Psoas muscle (tissue), 8 donors: Measurements from ENCODE around the gene FBXO28. TPM values are rescaled to one million over a fixed set of nuclear protein-coding genes. Genes with fewer than 3 reads are reported as not detected.

Experiments used
- ATAC-seq, 4 donors: fragments of 200-7000 bp; cut with Tn5 transposase; one replicate each; pipeline ENCODE4 v1.9.1; 2020; ENCODE audit warnings: moderate library complexity in 3 of 4, mild to moderate bottlenecking in 2 of 4
- DNase-seq, 2 donors: peaks; one replicate each; pipeline ENCODE4 v3.0.0-alpha.2; 2020
- H3K27ac ChIP-seq: fragments of 200-600 bp; one replicate; pipeline ENCODE4 v1.8.0; 2022
- H3K27me3 ChIP-seq, 3 donors: fragments of 200-600 bp in 1 of 3; one replicate each; pipeline versions ENCODE4 v1.6.1 to v1.8.0; 2013 to 2022; ENCODE audit warnings: low read length in 2 of 3, mild to moderate bottlenecking in 2 of 3, moderate library complexity in 1 of 3; ENCODE audit not compliant: insufficient read depth in 3 of 3
- H3K36me3 ChIP-seq, 2 donors: fragments of 200-600 bp in 1 of 2; one replicate each; pipeline versions ENCODE4 v1.6.1 to v1.8.0; 2013 to 2022; ENCODE audit warnings: low read depth in 1 of 2, mild to moderate bottlenecking in 1 of 2, moderate library complexity in 1 of 2; ENCODE audit not compliant: insufficient read depth in 1 of 2
- H3K4me1 ChIP-seq: fragments of 200-600 bp; one replicate; pipeline ENCODE4 v1.8.0; 2022
- H3K4me3 ChIP-seq: fragments of 200-600 bp; one replicate; pipeline ENCODE4 v1.8.0; 2022; ENCODE audit warnings: mild to moderate bottlenecking
- H3K9me3 ChIP-seq: fragments of 200-600 bp; one replicate; pipeline ENCODE4 v1.8.0; 2022
- CTCF ChIP-seq: fragments of 200-600 bp; IDR thresholded peaks from one replicate; pipeline ENCODE4 v1.8.0; 2022; ENCODE audit warnings: antibody characterized with exemption
- WGBS, 3 donors: extraction: QIAGEN DNeasy Blood & Tissue Kit; methylation state at CpG; one replicate each; pipeline versions ENCODE4 v1.1.6 to v1.1.7; 2013; 5-methylcytosine and 5-hydroxymethylcytosine counted together
- intact Hi-C, 2 donors: fragments of 100-400 bp; cut with DNase I; formaldehyde crosslinking; loops; one replicate each; pipeline versions ENCODE4 v1.11.0 to v1.14.2; 2022
- polyA plus RNA-seq, 3 donors: library from polyadenylated mRNA; stranded (reverse); fragments of 200-250 nt; gene quantifications; one replicate each; pipeline ENCODE4 v1.2.3, GENCODE V29; 2013
- total RNA-seq, 4 donors: library from RNA; stranded (reverse); fragmentation: NEBNext Ultra II Directional in 2 of 4; extraction: Animal tissue kit (Norgen Biotek cat#: 25700) in 2 of 4; gene quantifications; one replicate each; pipeline versions ENCODE4 v1.2.1 to v1.2.4, GENCODE V29; 2021 to 2023
- donor health status: healthy with polysubstance abuse.
- donor health status: DM: no; HTN: no; CAD: no; lungs with moderate emphysema.
- donor health status: Bipolar disorder and iron deficiency.
- donor health status: healthy.
- donor health status: DM: yes; HTN: yes; CAD: no.
- donor health status: DM: no; HTN: no; CAD: no.
- donor health status: DM: no; HTN: no; CAD: no.
- donor health status: DM: yes; HTN: yes; CAD: no.

The FBXO28 gene
- total and polyA plus RNA-seq, 7 donors = 8.9 to 29.5 (median 24.8) TPM

- no peaks in the 10 kb centered on the region for H3K27me3 ChIP-seq
- no peaks in the 10 kb centered on the region for H3K4me1 ChIP-seq
- H3K9me3 ChIP-seq = no peaks in the 10 kb centered on the region
- TF ChIP-seq CTCF = no peak
- intact Hi-C loops = no loop called here
- no peak overlapping the region for H3K27ac ChIP-seq
- H3K36me3 ChIP-seq = peaks cover 5 to 22% of the 10 kb centered on the region in 2 donors
- DNase-seq (no peak), ATAC-seq (no peak)
- H3K4me3 ChIP-seq = no peak overlapping the region
- 67 to 81% (median 76%) methylated on average over 5 of the region's 5 CpGs for WGBS, 3 donors
Measured at GRCh38 chr1:224196813-224197600, 83.1 kb downstream of the FBXO28 start.

- no peak for TF ChIP-seq CTCF
- WGBS, 3 donors = 89 to 93% (median 90%) methylated on average over 4 of the region's 4 CpGs
- no peaks in the 10 kb centered on the region for H3K27me3 ChIP-seq
- H3K4me1 ChIP-seq = peaks cover 2% of the 10 kb centered on the region
- H3K9me3 ChIP-seq = no peaks in the 10 kb centered on the region
- intact Hi-C loops = no loop called here
- DNase-seq = no peak
- H3K4me3 ChIP-seq = no peak overlapping the region
- no peak overlapping the region for H3K27ac ChIP-seq
- H3K36me3 ChIP-seq = peaks cover 0 to 6% of the 10 kb centered on the region in 2 donors
- ATAC-seq = no peak
Measured at GRCh38 chr1:224198572-224198971, 84.7 kb downstream of the FBXO28 start.

GRCh38 chr1:224199679-224200078, 85.8 kb downstream of the FBXO28 start:
- no peaks in the 10 kb centered on the region for H3K9me3 ChIP-seq
- no peaks in the 10 kb centered on the region for H3K27me3 ChIP-seq
- no peak overlapping the region for H3K27ac ChIP-seq
- DNase-seq (no peak), ATAC-seq (no peak)
- no peak overlapping the region for H3K4me3 ChIP-seq
- H3K4me1 ChIP-seq = peaks cover 13% of the 10 kb centered on the region
- intact Hi-C loops = no loop called here
- no peaks in the 10 kb centered on the region for H3K36me3 ChIP-seq
- WGBS, 3 donors = 76 to 84% (median 82%) methylated on average over 2 of the region's 2 CpGs
- TF ChIP-seq CTCF = no peak

GRCh38 chr1:224201383-224201782, 87.5 kb downstream of the FBXO28 start:
- Histone ChIP-seq H3K4me1 (peaks cover 15% of the 10 kb centered on the region), H3K4me3 (no peak overlapping the region), H3K9me3 (no peaks in the 10 kb centered on the region), H3K27ac (no peak overlapping the region), H3K27me3 (no peaks in the 10 kb centered on the region), H3K36me3 (no peaks in the 10 kb centered on the region)
- TF ChIP-seq CTCF = no peak
- ATAC-seq (no peak), DNase-seq (no peak)
- WGBS, 3 donors = 81 to 90% (median 90%) methylated on average over 5 of the region's 5 CpGs
- intact Hi-C loops = no loop called here

GRCh38 chr1:224201853-224202252, 87.9 kb downstream of the FBXO28 start:
- Histone ChIP-seq H3K36me3 (no peaks in the 10 kb centered on the region), H3K27ac (no peak overlapping the region), H3K4me1 (peaks cover 15% of the 10 kb centered on the region), H3K4me3 (no peak overlapping the region), H3K27me3 (no peaks in the 10 kb centered on the region), H3K9me3 (no peaks in the 10 kb centered on the region)
- intact Hi-C loops = no loop called here
- TF ChIP-seq CTCF = no peak
- no peak for ATAC-seq
- 92 to 95% (median 94%) methylated on average over 4 of the region's 4 CpGs for WGBS, 3 donors
- DNase-seq = no peak
